ENCODE data around the gene MMD. TPM values are rescaled to one million over a fixed set of nuclear protein-coding genes. Genes with fewer than 3 reads are reported as not detected.

MMD gene
- total and polyA plus RNA-seq, 9 donors = 10.0 to 18.8 (median 17.4) TPM

GRCh38 chr17:55342800-55343585, 78.6 kb downstream of the MMD start:
- Histone ChIP-seq H3K9me3 (replicated peaks; ENCODE audit: control insufficient read depth, low read depth, low read length) (peaks cover 2% of the 10 kb centered on the region), H3K27me3 (ENCODE audit: control insufficient read depth, insufficient read depth, low read length) (peaks cover 3% of the 10 kb centered on the region), H3K36me3 (ENCODE audit: control insufficient read depth, insufficient read depth, low read length) (no peaks in the 10 kb centered on the region), H3K27ac (ENCODE audit: low read length) (peak overlapping the region; percentile 24), H3K4me1 (ENCODE audit: control insufficient read depth, insufficient read depth, low read length) (peaks cover 14% of the 10 kb centered on the region), H3K4me3 (ENCODE audit: low read length) (no peak overlapping the region)
- peak; percentile 73 for DNase-seq
- 33% methylated on average over 3 of the region's 6 CpGs for WGBS (ENCODE audit: insufficient coverage)

Other genes with a start within 250 kb of the MMD start
- 5.9 TPM for gene HLF, start 156.9 kb downstream of the MMD start, total RNA-seq
- gene HLF, start 156.9 kb downstream of the MMD start, polyA plus RNA-seq (ENCODE audit: insufficient read depth in 1 of 8, insufficient read length in 8 of 8, low replicate concordance in 1 of 8) = 1 to 10 TPM; 3.3 to 5.4 (median 4.1) TPM
- gene SMIM36, start 89.6 kb upstream of the MMD start, total RNA-seq = not detected
- gene SMIM36, start 89.6 kb upstream of the MMD start, polyA plus RNA-seq (ENCODE audit: insufficient read depth in 1 of 8, insufficient read length in 8 of 8, low replicate concordance in 1 of 8) = under 1 TPM in 4 of 8 donors, not detected in 4; 0.11 to 0.47 (median 0.13) TPM

Measured in muscle of leg (tissue), 11 donors.